Heart right ventricle (tissue), 16 donors: ENCODE results near the gene PLXNB2. TPM values are rescaled to one million over a fixed set of nuclear protein-coding genes. Genes with fewer than 3 reads are reported as not detected.

Experiments used
- ATAC-seq, 8 donors: fragments of 200-7000 bp; cut with Tn5 transposase; one replicate each; pipeline ENCODE4 v1.9.1; 2020; ENCODE audit warnings: mild to moderate bottlenecking in 8 of 8, moderate library complexity in 8 of 8, moderate number of reproducible peaks in 1 of 8
- DNase-seq, 2 donors: peaks; one replicate each; pipeline ENCODE4 v3.0.0-alpha.2; 2020
- H3K27ac ChIP-seq, 10 donors: fragments of 200-600 bp; sonication (generic) in 2 of 10; one replicate each; pipeline versions ENCODE4 v1.5.0 to v1.8.0; 2020 to 2022; ENCODE audit warnings: mild to moderate bottlenecking in 3 of 10
- H3K27me3 ChIP-seq, 7 donors: fragments of 200-600 bp; one replicate each; pipeline ENCODE4 v1.8.0; 2021 to 2022; ENCODE audit warnings: mild to moderate bottlenecking in 2 of 7
- H3K36me3 ChIP-seq, 9 donors: fragments of 200-600 bp; sonication (generic) in 1 of 9; one replicate each; pipeline versions ENCODE4 v1.5.0 to v1.8.0; 2020 to 2022; ENCODE audit warnings: mild to moderate bottlenecking in 2 of 9
- H3K4me1 ChIP-seq, 9 donors: fragments of 200-600 bp; sonication (generic) in 1 of 9; one replicate each; pipeline versions ENCODE4 v1.5.0 to v1.8.0; 2020 to 2022; ENCODE audit warnings: mild to moderate bottlenecking in 4 of 9
- H3K4me3 ChIP-seq, 10 donors: fragments of 200-600 bp; sonication (generic) in 2 of 10; one replicate each; pipeline versions ENCODE4 v1.5.0 to v1.8.0; 2020 to 2022; ENCODE audit warnings: mild to moderate bottlenecking in 7 of 10, moderate library complexity in 2 of 10
- H3K9me3 ChIP-seq, 11 donors: fragments of 200-600 bp in 10 of 11; sonication (generic) in 2 of 11; one replicate each; pipeline versions ENCODE4 v1.5.0 to v1.8.0; 2013 to 2022; ENCODE audit warnings: mild to moderate bottlenecking in 2 of 11, control low read depth in 1 of 11, moderate library complexity in 1 of 11
- CTCF ChIP-seq, 9 donors: fragments of 200-600 bp; sonication (generic) in 2 of 9; IDR thresholded peaks; one replicate each; pipeline versions ENCODE4 v1.5.0 to v1.8.0; 2021 to 2022; ENCODE audit warnings: antibody characterized with exemption in 9 of 9, mild to moderate bottlenecking in 5 of 9, moderate library complexity in 1 of 9
- WGBS, 2 donors: extraction: QIAGEN DNeasy Blood & Tissue Kit; methylation state at CpG; one replicate each; pipeline ENCODE4 v1.1.7; 2013; ENCODE audit warnings: inconsistent platforms in 1 of 2; 5-methylcytosine and 5-hydroxymethylcytosine counted together
- intact Hi-C, 10 donors: fragments of 100-400 bp; cut with DNase I; formaldehyde crosslinking; loops; one replicate each; pipeline versions ENCODE4 v1.11.1 to v1.14.2; 2022
- polyA plus RNA-seq, 2 donors: library from polyadenylated mRNA; stranded (reverse); fragments of 200-250 nt; gene quantifications; one replicate each; pipeline ENCODE4 v1.2.3, GENCODE V29; 2013
- total RNA-seq, 10 donors: library from RNA; stranded (reverse); fragmentation: NEBNext Ultra II Directional in 3 of 10; extraction: Animal tissue kit (Norgen Biotek cat#: 25700) in 3 of 10; gene quantifications; one replicate each; pipeline versions ENCODE4 v1.2.1 to v1.2.4, GENCODE V29; 2021 to 2023
- donor health status: Arrhythmogenic right ventricular cardiomyopathy.
- donor health status: ischemic (EF 13 %, LVEDD 7.1; RV severe dilation, severe dysfunction).
- donor health status: healthy with polysubstance abuse.
- donor health status: DM: no; HTN: yes; CAD: no.
- donor health status: DM: no; HTN: no; CAD: no.
- donor health status: ischemic (EF 25% LVEDD 6.9; RV normal size, moderate dysfunction).
- donor health status: ischemic (EF 25% LVEDD 5.7; RV mildly dilated, moderate dysfunction).
- donor health status: healthy.
- donor health status: DM: yes; HTN: yes; CAD: no.
- donor health status: Ischemic cardiomyopathy.
- donor health status: ischemic (EF 35%, LVEDD 5.7; RV mildly dilated, moderate dysfunction).
- donor health status: nonischemic (EF 11% LVEDD 7.7; RV severe dilation, severe dysfunction).
- donor health status: DM: yes; HTN: yes; CAD: no.
- donor health status: PGD.
- donor health status: ischemic (EF 29% LVEDD 5.4; RV normal size, mild dysfunction).
- donor health status: nonischemic (EF 23%, LVEDD 6.1; RV moderate dilation, normal function).

The PLXNB2 gene
- total and polyA plus RNA-seq, 12 donors = 33.5 to 101 (median 57.8) TPM

GRCh38 chr22:50314455-50315288 is 7.2 kb upstream of the PLXNB2 start:
- Histone ChIP-seq H3K27ac (peak overlapping the region in 1 of 10 donors; percentile 82), H3K36me3 (no peaks in the 10 kb centered on the region), H3K9me3 (no peaks in the 10 kb centered on the region), H3K27me3 (no peaks in the 10 kb centered on the region), H3K4me3 (peak overlapping the region in 6 of 10 donors; percentile 0 to 45 (median 12)), H3K4me1 (peaks cover 0 to 18% (median 7%) of the 10 kb centered on the region in 9 donors)
- TF ChIP-seq CTCF (IDR thresholded peaks at IDR 0.05) = no peak
- peak in 7 of 8 donors; percentile 36 to 70 (median 50) for ATAC-seq
- DNase-seq = peak in 1 of 2 donors; percentile 61
- intact Hi-C loops = no loop called here
- WGBS, 2 donors = 63 to 69% methylated on average over 33 of the region's 33 CpGs

GRCh38 chr22:50314081-50314454 is 6.6 kb upstream of the PLXNB2 start:
- H3K4me3 ChIP-seq = peak overlapping the region in 4 of 10 donors; percentile 3 to 45 (median 25)
- peaks cover 3 to 24% (median 13%) of the 10 kb centered on the region in 9 donors for H3K4me1 ChIP-seq

GRCh38 chr22:50313600-50313999 is 6.2 kb upstream of the PLXNB2 start:
- Histone ChIP-seq H3K27me3 (no peaks in the 10 kb centered on the region), H3K4me1 (peaks cover 5 to 29% (median 18%) of the 10 kb centered on the region in 9 donors), H3K4me3 (no peak overlapping the region), H3K9me3 (no peaks in the 10 kb centered on the region), H3K36me3 (no peaks in the 10 kb centered on the region), H3K27ac (peak overlapping the region in 1 of 10 donors; percentile 82)
- TF ChIP-seq CTCF (IDR thresholded peaks at IDR 0.05) = no peak
- intact Hi-C loops = no loop called here
- DNase-seq = no peak
- ATAC-seq = no peak
- WGBS, 2 donors = 91 to 97% methylated on average over 17 of the region's 17 CpGs

More at GRCh38 chr22:50314081-50314454, 6.6 kb upstream of the PLXNB2 start:
- WGBS, 2 donors = 71% methylated on average over 14 of the region's 14 CpGs
- H3K36me3 ChIP-seq = no peaks in the 10 kb centered on the region
- no peak for TF ChIP-seq CTCF (IDR thresholded peaks at IDR 0.05)
- intact Hi-C loops = no loop called here
- peak overlapping the region in 1 of 10 donors; percentile 82 for H3K27ac ChIP-seq
- DNase-seq (no peak), ATAC-seq (no peak)
- no peaks in the 10 kb centered on the region for H3K27me3 ChIP-seq
- H3K9me3 ChIP-seq = no peaks in the 10 kb centered on the region

- Histone ChIP-seq H3K36me3 (no peaks in the 10 kb centered on the region), H3K4me1 (peaks cover 10 to 35% (median 24%) of the 10 kb centered on the region in 9 donors), H3K27me3 (no peaks in the 10 kb centered on the region), H3K9me3 (no peaks in the 10 kb centered on the region), H3K4me3 (no peak overlapping the region), H3K27ac (no peak overlapping the region)
- WGBS, 2 donors = 78 to 83% methylated on average over 5 to 7 of the region's 7 CpGs
- DNase-seq = no peak
- no peak for ATAC-seq
- TF ChIP-seq CTCF (IDR thresholded peaks at IDR 0.05) = no peak
- intact Hi-C loops = no loop called here
Observed at GRCh38 chr22:50313021-50313420, 5.6 kb upstream of the PLXNB2 start.
